OCI-M2 (cell line): Measurements from ENCODE around the gene TP53RK.

Source experiments
- DNase-seq: peaks from one replicate; lab custom pipeline; 2025; ENCODE audit not compliant: unreplicated experiment; lab: John Stamatoyannopoulos, UW

TP53RK gene

DNA sequence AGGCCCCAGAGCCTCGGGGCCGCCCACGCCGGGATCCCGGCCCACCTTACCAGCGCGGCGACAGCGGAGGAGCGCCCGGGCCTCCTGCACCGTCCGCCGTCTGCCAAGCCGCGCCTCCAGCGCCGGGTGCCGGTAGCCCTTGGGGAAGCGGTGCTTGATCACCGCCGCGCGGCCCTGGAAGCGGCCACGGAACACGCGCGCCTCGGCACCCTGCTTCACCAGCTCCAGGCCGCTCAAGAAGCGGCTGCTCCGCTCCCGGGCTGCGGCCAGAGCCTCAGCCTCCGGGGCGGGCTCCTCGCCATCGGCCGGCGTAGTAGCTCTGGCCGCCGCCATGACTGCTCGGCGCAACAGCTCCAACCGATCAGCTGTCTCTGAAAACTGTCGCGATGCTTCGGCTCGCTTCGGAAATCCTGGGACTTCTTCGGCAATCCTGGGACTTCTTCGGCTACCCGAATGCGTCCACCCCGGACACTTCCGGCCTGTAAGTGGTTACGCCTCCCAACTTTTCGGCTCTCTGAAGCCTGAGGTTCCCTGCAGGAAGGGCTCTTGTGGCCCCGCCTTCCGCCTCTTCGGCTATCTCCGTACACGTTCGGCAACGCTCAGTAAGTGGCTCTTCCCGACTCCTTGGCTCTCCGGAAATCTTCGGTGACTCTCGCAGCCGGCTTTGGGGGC lies at the start of gene TP53RK:
Gene TP53RK (minus strand): TSS at position 363 of the 672 bp plus-strand sequence. CDS start 30 bp downstream, at position 333.
- peak; percentile 97 for DNase-seq

DNA sequence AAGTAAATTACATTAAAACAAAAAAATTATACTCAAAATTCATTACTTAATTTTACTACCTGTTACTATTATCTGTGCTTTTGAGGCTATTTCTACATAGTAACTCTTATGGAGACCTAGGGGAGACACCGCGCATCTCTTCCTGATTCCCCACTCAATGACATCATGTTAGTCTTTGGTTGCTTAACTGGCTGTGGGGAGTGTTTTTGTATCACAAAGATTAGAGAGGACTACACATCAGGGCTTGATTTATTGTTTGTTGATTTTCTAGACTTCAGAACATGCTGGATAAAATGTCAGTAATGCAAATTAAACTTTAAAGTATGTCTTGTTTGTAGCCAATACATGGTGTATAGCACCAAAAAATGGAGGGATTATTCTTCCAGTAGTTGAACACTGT lies 46.2 kb upstream of the TP53RK start:
- DNase-seq: no peak

DNA sequence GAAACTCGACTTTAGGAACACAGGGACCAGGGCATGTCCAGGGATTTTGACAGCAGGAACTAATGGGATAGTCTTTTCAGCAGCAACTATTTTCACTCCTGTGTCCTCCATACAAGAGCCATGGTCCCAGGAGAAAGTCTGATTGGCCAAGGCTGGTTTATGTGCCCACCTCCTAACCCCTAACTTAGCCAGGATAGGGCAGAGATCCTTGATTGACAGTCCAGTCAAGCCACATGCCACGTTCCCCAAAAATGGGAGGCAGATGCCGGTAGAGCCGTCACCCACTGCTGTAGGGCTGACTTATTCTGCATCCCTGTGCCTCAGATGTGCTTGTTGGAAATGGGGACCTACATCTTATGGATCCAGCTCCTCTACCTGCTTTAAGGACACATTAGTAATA lies 42.5 kb upstream of the TP53RK start:
- no peak for DNase-seq

DNA sequence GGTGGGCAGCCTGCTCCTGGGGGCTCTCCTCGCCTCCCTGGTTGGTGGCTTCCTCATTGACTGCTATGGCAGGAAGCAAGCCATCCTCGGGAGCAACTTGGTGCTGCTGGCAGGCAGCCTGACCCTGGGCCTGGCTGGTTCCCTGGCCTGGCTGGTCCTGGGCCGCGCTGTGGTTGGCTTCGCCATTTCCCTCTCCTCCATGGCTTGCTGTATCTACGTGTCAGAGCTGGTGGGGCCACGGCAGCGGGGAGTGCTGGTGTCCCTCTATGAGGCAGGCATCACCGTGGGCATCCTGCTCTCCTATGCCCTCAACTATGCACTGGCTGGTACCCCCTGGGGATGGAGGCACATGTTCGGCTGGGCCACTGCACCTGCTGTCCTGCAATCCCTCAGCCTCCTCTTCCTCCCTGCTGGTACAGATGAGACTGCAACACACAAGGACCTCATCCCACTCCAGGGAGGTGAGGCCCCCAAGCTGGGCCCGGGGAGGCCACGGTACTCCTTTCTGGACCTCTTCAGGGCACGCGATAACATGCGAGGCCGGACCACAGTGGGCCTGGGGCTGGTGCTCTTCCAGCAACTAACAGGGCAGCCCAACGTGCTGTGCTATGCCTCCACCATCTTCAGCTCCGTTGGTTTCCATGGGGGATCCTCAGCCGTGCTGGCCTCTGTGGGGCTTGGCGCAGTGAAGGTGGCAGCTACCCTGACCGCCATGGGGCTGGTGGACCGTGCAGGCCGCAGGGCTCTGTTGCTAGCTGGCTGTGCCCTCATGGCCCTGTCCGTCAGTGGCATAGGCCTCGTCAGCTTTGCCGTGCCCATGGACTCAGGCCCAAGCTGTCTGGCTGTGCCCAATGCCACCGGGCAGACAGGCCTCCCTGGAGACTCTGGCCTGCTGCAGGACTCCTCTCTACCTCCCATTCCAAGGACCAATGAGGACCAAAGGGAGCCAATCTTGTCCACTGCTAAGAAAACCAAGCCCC lies 36.2 kb upstream of the TP53RK start:
- DNase-seq: no peak

DNA sequence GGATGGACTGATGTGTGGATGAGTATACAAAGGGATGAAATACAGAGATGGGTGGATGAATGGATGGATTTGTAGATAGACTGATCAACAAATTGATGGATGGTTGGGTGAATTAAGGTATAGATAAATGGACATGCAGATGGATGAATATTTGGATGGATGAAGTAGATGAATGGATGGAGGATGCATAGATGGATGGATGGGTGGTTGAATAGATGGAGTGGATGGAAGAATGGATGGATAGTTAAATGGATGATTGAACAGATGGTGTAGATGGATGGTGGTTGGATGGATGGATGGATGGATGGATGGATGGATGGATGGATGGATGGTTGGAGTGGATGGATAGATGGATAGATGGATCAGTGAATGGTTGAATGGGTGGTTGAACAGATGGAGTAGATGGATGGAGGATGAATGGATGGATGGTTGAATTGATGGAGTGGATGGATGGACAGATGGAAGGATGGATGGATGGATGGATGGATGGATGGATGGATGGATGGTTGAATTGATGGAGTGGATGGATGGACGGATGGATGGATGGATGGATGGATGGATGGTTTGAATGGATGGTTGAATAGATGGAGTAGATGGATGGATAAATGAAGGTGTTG lies 35.2 kb upstream of the TP53RK start:
- no peak for DNase-seq

DNA sequence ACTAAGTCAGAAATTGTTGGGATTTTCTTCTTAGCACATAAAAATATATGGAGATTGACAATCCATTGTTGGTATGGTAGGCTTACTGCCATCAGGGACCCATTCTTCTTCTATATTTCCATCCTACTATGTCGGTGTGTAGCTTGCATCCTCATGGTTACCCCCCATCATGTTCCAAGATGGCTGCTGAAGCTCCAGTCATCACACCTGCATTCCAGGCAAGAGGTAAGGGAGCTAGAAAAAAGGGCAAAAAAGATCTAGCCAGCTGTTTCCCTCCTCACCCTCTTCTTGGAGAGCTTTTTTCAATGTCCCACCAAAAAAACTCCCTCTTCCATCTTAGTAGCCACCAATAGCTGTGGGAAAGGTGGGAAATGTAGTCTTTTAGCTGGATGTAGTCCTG lies 33.8 kb upstream of the TP53RK start:
- DNase-seq: no peak

DNA sequence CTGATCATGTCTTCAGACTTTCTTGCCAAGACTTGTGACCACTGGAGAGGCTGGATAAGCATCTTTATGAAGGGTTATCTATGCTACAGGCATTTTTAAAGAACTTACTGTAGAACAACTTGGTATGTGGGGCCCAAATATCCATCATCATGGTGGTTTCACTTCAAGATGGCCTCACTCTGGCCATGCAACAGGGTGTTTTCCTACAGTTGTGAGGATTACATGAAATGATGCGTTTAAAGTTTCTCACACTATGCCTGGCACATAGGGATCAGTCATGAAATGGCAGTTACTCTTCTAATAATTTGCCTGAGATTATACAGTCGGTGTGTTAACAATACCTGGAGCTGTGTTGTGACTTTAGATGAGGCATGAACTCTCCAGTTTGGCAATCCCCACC lies 33.2 kb upstream of the TP53RK start:
- no peak for DNase-seq

DNA sequence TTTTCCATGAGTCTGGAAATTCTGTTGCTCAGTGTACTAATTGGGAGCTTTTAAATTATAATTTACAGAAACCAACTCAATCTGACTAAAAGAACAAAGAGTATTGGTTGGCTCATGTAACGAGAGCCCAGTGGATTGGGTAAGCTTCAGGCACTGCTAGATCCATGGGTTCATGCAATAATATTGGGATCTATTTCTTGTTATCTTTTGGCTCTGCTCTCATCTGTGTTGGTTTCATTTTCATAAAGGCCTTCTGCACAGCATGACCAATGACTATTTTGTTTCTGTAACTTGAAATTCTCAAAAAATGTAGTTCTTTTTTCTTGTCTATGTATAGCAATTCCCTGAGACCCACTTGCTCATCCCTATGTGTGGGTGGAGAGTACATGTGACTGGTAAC lies 32.2 kb upstream of the TP53RK start:
- no peak for DNase-seq

DNA sequence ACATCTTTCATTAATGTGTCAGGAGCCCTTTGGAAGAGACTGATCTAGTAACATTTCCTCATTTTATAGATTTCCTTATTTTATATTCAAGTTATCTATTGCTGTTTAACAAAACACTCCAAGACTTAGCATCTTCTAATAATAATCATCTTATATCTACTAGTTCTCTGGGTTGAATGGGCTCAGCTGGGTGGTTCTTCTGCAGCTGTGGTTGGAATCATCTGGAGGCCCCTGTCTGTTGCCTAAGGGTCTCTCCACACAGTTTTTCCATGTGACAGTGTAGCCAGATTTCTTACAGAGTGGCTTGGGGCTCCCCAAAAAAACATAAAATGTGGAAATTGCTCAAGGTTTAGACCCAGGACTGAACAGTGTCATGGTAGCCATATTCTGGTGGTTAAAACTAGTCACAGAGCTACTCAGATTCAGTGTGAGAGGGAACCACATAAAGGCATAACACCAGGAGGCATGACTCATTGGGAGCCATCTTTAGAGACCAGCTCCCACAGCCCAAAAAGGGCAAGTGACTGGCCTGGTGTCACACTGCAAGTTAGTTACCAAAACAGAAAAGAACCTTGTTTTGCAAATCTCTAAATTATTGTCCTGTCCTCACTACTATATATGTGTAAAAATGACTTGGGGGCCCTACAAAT lies 31.7 kb upstream of the TP53RK start:
- DNase-seq: no peak

DNA sequence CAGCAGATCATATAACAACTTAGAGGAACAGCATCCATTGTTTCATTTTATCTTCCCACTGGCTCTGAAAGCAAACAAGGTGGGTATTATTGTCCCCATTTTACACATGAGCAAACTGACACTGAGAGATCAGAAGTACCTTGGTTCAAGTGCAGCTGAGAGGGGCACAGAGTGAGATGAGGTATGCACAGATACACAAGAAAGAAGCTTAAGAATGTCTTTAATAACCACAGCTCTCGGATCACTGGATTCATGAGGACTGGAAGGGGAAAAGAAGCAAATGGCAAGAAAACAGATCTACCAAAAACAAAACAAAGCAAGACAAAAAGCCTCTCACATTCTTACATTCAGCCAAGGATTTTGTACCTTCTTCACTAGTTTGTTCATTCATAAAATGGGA lies 30.8 kb upstream of the TP53RK start:
- no peak for DNase-seq

DNA sequence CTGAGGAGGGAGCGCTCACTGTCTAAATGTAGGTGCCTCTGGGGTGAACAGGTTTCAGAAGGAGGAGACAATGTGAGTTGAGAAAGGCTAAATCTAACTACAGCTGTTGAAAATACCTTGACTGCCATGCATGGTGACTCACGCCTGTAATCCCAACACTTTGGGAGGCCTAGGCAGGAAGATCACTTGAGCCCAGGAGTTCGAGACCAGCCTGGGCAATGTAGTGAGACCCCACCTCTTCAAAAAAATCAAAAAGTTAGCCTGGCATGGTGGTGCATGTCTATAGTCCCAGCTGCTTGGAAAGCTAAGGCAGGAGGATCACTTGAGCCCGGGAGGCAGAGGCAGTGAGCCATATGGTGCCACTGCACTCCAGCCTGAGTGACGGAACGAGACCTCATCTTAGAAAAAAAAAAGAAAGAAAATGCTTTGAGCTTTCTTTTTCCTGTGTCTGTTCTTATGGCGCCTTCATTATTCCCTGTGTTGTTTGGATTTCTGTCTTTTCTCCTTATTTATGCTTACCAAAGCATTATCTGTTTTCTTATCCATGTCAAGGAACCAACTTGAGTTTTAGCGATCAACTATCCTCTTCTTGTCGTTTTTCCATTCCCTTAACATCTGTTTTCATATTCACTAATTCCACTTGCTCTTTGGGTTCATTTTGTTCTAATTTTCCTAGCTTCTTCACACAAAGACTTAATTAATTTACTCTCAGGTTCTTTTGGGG lies 28.7 kb upstream of the TP53RK start:
- no peak for DNase-seq

DNA sequence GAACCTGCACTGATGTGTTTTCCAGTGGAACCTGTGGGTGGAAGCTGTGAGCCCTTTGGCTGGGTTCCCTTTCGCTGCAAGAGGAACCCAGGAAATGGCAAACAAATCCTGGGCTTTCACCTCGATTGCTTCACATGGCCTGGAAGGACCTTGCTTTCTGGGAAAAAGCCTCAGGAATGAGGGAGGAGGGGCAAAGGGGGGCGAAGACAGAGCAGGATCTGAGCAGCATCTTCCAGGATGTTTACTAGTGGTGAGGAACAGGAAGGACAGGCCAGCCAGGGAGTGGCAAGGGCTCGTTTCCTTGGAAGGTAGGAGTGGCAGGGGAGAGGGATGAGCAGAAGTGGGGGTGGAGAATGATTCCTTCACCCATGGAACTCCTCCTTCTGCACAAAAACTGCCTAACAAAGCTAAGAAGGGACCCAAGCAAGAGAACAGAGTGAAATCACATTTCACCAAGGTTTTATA lies 26.1 kb upstream of the TP53RK start:
- no peak for DNase-seq

DNA sequence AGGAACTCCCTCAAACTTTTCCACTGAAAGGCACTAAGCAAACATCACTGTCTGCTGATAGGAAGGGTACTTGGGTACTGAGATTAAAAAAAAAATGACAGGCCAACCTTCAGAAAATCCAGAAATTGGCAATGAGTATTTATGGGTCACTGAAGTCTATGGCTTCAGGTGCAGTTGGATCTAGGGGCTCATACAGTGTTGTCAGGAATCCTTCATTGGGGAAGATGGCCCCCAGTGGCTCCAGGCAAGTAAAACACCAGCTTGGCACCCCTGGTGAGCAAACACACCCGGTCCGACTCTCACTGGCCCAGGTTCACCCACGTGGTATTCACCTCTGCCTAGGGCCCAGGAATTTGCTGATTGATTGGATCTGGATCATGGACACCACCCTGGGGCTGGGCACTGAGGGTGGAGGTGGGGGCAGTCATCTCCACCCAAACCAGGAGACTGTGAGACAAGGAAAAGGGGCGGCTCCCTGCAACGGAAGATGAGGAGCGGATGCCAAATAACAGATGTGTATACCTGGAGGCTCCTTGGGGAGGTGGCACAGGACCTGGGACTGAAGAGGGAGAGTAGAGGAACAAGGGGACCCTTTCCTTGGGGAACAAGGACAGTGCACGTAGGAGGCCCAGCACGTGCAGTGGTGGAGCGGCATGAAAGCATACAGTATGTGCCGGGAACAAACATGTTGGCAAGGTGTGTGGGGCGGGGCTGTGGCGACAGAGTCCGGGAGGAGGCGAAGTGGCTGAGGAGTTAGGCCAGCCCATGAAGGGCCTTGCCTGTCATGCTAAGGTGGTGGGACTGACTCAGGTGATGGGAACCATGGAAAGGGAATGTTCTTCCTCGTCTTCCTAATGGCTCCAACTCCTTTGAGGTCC lies 25.0 kb upstream of the TP53RK start:
- no peak for DNase-seq

DNA sequence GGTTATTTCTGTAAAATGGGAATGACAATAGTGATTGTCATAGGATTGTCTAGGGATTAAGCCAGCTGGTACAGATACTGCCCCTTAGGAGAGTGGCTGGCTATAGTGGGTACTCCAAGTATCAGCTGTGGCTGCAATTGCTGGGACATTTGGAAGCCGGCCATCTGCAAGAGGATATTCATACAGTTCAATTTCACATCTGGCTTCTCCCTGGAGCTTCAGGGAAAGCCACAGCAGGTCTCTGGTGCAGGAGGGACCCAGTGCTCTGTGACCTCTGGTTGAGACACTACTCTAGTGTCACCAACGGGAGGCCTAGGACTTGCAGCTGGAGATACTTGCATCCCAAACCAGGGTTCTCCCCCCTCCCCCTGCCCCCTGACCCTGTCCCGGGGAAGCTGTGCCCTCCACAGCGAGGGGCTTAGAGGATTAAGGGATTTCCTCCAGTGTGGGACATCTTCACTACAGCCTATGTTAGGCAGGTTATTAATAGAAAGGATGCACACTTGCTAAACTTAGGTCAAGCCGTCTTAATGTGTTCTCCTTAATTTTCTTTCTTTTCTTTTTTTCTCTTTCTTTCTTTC lies 22.9 kb upstream of the TP53RK start:
- no peak for DNase-seq

DNA sequence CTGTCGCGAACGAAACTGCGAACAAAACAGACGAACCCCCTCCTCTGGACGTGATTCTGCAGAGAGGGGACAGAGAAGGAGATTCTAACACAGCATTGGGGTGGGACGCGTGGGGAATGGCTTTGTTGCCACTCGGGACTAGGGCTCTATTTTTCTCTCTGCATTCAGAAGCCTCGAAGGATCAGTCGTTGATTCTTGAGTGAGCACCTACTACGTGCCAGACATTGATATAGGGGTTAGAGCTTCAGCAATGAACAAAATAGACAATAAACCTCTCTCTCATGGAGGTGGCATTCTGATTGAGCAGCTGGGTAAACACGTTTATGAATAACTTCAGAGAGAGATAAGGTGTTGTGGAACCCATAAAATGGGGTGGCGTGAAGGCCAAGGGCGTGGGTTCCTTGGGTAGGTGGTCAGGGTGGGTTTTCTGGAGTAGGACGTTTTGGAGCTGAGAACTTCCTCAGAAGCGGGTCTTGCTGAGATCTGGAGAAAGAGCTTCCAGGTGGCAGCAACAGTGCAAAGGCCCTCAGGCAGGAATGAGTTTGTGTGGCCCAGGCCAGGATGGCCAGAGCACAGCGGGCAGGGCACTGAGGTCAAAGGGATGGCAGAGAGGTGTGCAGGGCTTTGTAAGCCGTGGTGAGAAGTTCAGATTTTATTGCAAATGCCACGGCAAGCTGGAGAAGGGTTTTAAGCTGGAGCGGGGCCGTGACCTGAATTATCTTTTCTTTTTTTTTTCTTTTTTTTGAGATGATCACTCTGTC lies 21.1 kb upstream of the TP53RK start:
- no peak for DNase-seq

DNA sequence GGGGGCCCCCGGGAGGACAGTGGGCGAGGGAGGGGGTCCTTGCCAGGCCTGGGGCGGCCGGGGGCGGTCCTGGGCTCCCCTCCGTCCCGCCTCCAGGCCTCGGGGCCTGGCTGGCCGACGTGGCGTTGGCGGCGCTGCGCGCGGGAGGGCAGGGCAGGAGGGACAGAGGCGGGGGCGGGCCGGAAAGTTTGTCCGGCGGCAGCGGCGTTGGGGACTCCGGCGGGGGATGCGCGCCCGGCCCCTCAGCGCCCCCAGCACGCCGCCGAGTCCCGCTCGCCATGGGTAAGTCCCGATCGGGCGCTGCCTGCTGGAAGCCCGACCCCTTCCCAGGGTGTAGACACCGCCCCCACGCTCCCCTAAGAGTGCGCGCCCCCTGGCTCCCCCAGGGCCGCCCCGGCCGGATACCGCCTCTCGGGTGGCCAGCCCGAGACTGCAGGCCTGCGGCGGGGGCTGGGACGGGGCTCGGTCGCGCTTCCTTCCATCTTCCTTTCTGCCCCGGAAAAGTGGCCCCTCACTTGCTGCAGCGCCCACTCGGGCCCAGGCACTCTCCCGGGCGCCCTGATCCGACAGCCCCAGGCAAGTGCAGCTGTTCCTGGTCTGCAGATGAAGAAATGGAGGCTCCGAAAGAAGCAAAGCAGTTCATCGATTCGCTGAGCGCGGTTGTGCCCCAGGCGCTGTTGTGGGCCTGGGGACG lies 20.4 kb upstream of the TP53RK start, which contains the start of gene SLC2A10:
Gene SLC2A10 (plus strand): TSS at position 191 of the 694 bp plus-strand sequence. CDS start 88 bp downstream, at position 279.
- DNase-seq: no peak

DNA sequence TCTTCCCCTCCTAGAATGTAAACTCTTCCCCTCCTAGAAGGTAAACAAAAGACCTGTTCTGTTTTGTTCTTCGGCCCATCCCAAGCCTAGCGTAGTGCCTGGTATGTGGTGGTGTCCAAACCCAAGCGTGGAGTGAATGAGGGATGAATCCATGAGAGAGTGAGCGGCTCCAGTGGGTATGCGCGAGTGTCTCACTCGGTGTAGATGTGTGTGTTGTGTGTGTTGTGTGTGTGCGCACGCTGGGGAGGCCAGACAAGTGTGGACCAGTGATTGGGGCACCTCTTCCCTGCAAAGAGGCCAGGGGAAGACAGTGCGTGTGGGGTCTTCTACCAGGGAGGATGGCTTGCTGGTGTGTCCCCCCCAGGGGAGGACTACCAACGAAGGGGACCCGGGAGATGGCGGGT lies 19.8 kb upstream of the TP53RK start:
- DNase-seq: no peak
